ENCODE data around the gene TSPAN15.

Gene TSPAN15

GRCh38 chr10:69451209-69451783 is at the start of gene TSPAN15:
Gene TSPAN15, plus strand, starts transcription at chr10:69451465. Its CDS starts 130 bp downstream, at chr10:69451595.
- peak; percentile 82 for DNase-seq (ENCODE audit: low spot score)
- no peak for TF ChIP-seq CTCF (IDR thresholded peaks at IDR 0.05)
- H3K27ac ChIP-seq, result peak within 1 kb of the TSS in 1 of 2 donors; percentile 60
- peak within 1 kb of the TSS; percentile 83 for H3K4me3 ChIP-seq

GRCh38 chr10:69402386-69402785 is 48.9 kb upstream of the TSPAN15 start:
- DNase-seq (ENCODE audit: low spot score), result no peak
- Histone ChIP-seq H3K4me3 (no peak overlapping the region), H3K27ac (peak overlapping the region in 1 of 2 donors; percentile 49)
- TF ChIP-seq CTCF (IDR thresholded peaks at IDR 0.05), result no peak

GRCh38 chr10:69403066-69403465 is 48.2 kb upstream of the TSPAN15 start:
- Histone ChIP-seq H3K4me3 (no peak overlapping the region), H3K27ac (peak overlapping the region; percentile 8 to 49)
- DNase-seq (ENCODE audit: low spot score), result no peak
- no peak for TF ChIP-seq CTCF (IDR thresholded peaks at IDR 0.05)

- no peak overlapping the region for H3K4me3 ChIP-seq
- DNase-seq (ENCODE audit: low spot score), result no peak
- TF ChIP-seq CTCF (IDR thresholded peaks at IDR 0.05), result no peak
- H3K27ac ChIP-seq, result peak overlapping the region; percentile 5 to 8
Measured at GRCh38 chr10:69403519-69403918, 47.7 kb upstream of the TSPAN15 start.

GRCh38 chr10:69404786-69405185 is 46.5 kb upstream of the TSPAN15 start:
- Histone ChIP-seq H3K27ac (peak overlapping the region; percentile 33 to 62), H3K4me3 (no peak overlapping the region)
- TF ChIP-seq CTCF (IDR thresholded peaks at IDR 0.05), result no peak
- no peak for DNase-seq (ENCODE audit: low spot score)

GRCh38 chr10:69405221-69405620 is 46.0 kb upstream of the TSPAN15 start:
- Histone ChIP-seq H3K27ac (peak overlapping the region; percentile 62 to 88), H3K4me3 (no peak overlapping the region)
- TF ChIP-seq CTCF (IDR thresholded peaks at IDR 0.05), result no peak
- DNase-seq (ENCODE audit: low spot score), result no peak

- DNase-seq (ENCODE audit: low spot score), result peak; percentile 87
- Histone ChIP-seq H3K27ac (peak overlapping the region; percentile 62 to 88), H3K4me3 (no peak overlapping the region)
- TF ChIP-seq CTCF (IDR thresholded peaks at IDR 0.05), result no peak
Measured at GRCh38 chr10:69406302-69406811, 44.9 kb upstream of the TSPAN15 start.
